GM18909 (cell line): ENCODE measurements around the gene SPI1.

ENCODE experiments used
- ATAC-seq: cut with Tn5 transposase; IDR thresholded peaks from one replicate; pipeline ENCODE4 v1.9.1; 2021; ENCODE audit warnings: mild to moderate bottlenecking; ENCODE audit not compliant: unreplicated experiment, poor library complexity

SPI1 gene

DNA sequence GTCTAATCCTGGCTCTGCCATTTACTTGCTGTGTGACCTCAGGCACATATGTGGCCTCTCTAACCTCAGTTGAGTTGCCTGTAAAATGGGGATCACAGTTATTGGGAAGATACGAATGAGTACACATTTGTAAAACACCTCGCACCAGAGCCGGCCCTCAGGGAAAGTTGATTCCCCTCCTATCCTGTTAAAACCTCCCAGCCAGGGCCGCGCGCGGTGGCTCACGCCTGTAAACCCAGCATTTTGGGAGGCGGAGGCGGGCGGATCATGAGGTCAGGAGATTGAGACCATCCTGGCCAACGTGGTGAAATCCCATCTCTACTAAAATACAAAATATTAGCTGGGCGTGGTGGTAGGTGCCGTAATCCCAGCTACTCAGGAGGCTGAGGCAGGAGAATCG, 18.0 kb downstream of the SPI1 start:
- ATAC-seq = no peak

DNA sequence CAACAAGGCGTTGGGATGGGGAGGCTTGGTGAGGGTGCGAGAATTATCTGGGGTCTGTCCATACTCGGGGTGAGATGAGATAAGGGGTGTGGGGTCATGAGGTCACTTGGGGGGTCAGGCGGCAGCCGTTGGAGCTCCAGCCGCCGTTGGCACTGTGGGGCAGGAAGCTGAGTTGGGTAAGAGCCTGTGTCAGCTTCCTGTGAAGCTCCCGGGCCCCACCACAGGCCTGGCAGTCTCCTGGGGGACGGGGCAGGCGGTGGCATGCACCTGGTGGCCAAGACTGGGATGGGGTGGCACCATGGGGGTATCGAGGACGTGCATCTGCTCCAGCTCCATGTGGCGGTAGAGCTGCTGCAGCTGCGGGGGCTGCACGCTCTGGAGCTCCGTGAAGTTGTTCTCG, 18.8 kb downstream of the SPI1 start:
- ATAC-seq = no peak

DNA sequence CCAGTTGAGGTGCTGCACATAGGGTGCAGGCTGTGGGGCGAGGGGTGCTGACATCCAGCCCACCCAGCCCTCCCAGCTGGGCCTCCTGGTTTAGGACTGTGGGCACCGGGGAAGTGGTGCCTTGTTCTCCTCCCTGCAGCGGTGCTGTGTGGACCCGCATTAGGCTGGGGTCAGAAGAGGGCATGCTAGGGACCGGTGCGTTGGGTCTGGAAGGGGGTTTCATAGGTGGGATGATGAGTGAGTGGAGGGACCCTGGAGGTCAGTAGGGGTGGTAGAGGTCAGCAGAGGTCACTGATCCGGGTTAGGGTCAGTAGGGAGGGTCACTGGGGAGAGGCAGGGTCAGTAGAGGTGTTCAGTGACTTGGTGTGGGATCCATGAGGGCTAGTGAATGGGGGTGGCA, 19.2 kb downstream of the SPI1 start:
- no peak for ATAC-seq

DNA sequence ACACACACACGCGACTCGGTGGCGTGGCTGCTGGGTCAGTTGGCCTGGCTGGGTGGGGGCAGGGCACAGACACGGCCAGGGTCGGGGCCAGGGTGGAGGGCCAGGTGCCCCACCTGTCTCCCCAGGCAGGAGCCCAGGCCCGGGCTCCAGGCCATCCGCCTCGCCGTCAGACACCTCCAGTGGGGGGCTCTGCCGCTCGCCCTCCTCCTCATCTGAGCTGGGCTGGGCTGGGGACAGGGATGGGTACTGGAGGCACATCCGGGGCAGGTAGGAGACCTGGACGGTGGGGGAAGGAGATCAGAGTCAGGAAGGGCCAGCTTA, 19.7 kb downstream of the SPI1 start:
- ATAC-seq = no peak

DNA sequence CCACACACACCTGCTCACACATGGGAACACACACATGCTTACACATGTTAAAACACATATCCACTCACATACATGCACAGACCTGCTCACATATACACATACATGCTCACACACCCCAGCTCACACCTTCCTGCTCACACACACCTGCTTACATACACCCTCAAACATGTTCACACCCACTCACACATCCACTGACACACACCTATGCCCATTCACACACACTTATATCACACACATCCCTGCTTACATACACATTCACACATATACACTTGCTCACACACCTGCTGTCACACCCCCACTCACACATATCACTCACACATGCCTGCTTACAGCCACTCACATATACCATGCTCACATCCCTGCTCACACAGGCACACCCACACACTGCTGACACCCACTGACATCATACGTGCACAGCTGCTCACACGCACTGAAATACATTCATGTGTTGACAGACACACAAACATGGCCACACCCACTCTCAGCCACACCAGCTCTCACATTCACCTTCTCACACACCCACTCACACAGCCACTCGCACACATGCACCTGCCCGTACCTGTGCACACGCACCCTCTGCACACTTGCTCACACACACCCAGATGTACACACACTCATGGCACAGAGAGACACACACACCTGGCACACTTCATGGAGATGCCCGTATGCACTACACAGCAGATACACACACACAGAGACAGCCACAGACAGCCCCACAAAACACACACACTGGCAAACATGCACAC, 20.2 kb downstream of the SPI1 start:
- no peak for ATAC-seq

DNA sequence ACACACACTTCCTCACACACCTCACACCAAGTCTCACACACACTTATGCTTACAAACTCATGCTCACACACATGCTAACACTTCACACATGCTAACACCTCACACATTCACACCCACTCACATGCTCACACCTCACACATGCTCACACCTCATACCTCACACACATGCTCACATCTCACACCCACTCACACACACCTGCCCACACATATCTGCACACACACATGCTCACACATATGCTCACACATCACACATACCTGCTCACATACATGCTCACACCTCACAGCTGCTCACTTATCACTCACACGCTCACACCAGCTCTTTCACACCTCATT, 21.4 kb downstream of the SPI1 start:
- no peak for ATAC-seq

DNA sequence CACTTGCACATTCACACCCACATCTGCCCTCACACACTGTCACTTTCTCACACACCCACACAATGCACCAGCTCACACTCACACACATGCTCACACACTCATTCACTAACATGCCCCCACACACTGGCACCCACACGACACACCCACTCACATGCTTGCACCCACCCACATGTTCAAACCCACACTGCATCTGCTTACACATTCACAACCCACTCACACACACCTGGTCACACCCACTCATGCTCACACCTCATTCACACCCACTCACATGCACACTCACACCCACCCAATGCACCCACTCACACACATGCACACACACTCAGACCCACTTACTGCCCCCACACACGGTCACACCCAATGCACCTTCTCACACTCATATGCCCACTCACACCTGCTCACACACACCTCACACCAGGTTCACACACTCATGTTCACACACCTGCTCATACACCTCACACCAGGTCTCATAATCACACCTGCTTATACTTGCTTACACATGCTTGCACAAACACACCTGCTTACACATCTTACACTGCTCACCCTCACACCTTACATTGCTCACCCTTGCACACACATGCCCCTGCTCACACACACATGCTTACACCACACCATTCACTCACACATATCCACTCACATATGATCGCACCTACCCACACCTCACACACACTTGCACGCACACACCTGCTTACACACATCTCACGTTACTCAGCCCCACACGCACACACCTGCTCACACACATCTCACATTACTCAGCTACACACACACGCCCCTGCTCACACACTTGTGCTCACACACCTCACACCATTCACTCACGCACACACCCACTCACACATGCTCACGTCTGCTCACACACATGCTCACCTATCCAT, 22.0 kb downstream of the SPI1 start:
- ATAC-seq = no peak

DNA sequence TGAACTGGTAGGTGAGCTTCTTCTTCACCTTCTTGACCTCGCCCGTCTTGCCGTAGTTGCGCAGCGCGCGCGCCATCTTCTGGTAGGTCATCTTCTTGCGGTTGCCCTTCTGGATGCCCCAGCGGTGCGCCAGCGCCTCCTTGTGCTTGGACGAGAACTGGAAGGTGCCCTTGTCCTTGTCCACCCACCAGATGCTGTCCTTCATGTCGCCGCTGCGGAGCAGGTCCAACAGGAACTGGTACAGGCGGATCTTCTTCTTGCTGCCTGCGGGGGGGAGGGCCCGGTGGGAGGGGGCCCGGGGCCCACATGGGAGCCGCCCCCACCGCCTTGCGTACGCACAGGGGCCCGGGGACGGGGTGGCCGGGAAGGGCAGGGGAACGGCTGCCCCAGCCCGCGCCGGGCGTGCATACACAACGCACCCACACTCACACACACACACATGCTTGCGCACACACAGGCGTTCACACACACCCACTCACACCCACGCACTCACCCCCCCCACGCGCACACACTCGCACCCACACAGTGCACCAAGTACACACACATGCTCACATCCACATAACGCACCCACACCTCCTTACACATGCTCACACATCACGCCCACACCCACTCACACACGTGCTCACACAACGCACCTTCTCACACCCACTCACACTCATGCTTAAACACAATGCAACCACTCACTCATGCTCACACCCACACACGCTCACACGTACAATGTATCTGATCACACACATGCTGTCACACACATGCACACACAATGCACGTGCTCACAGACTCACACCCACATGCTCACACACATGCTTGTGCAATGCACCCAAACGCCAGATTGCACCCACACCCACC, 22.8 kb downstream of the SPI1 start:
- ATAC-seq = no peak

DNA sequence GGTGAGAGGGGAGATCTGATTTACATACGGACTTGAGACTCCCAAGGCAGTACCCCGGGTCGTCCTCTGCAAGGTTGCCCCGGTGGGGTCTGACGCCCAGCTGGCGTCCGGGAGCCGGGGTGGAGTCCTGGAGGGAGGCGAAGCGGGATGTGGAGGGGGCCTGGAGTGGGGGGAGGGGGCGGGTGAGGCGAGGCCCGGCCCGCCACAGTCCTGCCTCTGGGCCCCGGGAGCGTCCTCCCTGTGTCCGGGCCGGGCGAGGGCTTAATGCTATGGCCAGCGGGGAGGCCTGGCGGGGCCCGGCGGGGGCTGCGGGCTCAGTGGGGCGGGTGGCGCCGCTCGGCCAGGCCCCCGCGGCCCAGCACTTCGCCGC, 23.4 kb downstream of the SPI1 start:
- no peak for ATAC-seq

DNA sequence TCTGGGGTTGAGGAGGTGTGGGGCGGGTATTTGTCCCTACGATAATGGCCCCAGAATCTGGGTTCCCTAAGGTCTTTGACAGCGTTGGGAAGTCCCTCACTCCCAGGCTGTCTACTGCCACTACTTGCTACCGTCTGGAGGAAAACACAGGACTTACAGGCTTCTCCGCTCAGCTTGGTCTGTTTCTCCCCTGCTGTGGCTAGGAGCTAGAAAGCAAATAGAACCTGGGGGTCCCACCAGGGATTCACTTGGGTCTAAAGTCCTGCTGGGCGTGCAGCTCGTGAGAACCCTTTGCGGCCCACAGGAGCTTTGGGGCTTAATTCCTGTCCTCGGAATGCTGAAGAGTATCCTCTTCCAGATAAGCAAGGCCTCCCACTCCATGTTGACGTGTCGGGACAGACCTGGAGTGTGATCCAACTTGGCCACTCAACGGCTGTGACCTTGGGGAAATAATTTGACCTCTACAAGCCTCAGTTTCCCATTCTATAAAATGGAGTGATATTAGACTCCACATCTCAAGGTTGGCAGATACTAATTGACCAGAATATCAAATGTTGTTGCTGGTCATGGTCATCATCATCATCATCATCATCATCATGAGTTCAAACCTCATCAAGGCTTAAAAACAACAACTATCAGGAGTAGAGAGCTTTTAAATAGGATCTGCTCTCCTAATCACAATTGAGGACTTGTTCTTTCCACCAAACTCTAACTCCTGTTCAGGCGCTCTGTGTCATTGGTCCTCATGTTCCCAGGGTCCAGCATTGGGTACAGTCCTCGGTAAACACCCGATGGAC, 24.2 kb downstream of the SPI1 start:
- ATAC-seq = no peak

DNA sequence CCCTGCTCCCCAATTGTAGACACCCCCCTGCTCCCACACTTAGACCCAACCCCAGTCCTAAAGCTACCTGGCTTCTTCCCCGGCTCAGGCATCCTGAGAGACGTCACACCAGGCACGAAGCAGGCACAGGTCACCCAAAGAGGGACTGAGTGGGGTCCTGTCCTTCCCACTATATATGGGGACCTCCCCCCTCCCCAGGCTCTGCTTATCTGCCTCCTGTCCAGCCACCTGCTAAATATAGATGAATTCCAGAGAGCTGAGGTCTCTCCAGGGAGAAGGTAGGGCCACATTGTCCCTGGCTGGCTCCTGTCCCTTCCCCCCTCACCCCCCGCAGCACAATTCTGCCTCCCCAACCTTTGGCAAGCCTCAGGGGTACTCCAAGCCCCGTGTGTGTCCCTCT, 25.8 kb downstream of the SPI1 start, which contains the start of gene MYBPC3:
TSS of gene MYBPC3 (minus strand) at position 147 of the 400 bp plus-strand sequence. CDS start at position 92, 55 bp downstream.
- ATAC-seq = no peak

DNA sequence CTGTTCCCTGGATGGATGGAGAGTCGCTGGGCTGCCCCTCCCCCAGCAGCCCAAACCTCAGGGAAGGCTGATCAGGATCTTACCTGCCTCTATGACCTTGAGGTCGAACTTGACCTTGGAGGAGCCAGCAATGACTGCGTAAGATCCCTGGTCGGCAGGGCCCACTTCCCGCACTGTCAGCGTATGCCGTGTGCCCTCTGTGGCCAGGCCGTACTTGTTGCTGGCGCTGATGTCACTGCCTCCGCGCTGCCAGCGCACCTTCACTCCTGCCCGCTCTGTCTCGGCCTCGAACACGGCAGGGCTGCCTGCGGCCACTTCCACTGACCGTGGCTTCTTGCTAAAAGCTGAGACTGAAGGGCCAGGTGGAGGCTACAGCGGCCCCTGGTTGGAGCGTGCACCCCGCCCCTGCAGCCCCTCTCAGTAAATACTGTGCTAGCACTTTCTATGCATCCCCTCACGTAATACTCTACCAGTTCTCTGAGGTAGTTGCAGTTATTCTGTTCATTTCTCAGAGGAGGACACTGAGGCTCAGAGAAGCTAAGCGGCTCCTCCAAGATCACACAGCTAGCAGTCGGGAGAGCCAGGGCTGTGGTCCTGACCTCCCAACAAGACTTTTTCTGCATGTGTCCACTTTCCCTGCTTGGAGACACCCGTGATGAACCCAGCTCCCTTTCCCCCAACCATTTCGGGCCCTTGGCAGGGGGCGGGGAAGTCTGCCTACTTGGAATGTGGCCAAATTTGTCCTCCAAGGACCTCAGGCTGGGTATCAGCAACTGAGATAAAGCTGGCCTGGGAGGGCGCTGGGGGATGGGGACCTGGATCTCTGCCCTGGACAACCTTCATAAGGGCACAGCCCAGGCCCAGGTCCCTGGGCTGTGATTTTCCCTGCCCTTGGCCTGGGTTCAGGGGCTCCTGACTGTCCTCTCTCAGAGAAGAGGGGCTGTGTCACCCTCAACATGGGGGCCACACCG, 26.9 kb downstream of the SPI1 start:
- no peak for ATAC-seq

DNA sequence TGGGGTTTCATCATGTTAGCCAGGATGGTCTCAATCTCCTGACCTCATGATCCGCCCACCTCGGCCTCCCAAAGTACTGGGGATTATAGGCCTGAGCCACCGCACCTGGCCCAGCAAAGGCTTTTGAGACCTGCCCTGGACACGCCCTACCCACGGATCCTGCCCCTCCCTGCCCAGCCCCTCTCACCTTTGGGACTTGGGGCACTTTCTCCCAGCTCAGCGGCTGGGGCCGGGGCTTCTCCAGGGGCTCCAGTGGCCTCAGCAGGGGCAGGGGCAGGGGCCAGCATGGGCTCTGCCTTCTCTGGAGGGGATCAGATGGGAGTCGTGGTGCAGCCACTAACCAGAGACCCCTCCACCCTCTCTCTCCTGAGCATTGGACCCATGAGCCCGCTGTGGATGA, 28.0 kb downstream of the SPI1 start:
- ATAC-seq = no peak

DNA sequence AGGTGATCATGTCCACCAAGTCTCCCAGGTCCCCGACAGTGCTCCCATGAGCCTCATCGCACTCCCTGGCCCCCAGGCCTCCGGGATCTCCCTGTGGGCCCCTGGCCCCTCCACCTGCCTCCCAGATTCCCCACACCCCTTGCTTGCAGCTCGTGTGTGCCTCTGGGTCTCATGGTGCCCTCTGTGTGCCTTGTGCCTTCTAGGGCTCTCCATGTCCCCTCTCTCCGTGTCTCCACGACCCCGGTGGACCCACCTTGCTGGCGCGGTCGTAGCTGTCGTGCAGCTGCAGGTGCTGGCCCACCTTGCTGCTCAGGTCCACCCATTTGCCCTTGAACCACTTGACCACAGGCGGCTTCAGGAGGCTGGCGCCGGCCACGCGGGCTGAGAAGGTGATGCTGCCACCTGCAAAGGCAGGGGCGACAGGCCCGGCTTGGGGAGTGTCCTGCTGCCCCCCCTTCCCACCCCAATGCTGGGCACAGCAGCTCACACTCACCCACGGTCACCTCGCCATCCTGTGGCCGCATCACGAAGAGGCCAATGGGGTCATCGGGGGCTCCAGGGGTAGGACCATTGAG, 28.7 kb downstream of the SPI1 start:
- ATAC-seq = no peak

DNA sequence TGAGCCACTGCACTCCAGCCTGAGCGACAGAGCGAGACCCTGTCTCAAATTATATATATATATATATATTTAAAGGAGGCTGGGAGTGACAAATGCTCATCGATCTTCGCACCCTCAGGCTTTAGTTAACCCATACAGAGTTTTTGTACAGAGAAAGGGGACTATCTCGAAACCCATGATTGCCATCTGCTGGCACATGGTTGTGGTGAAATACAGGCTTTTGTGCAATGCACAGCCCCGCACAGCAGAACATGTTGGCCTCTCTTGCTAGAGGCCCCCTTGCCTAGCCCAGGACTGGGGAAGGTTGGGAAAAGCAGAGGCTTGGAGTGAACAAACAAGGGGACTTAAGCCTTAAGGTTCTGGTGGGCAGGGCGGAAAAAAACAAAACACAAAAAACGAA, 29.5 kb downstream of the SPI1 start:
- no peak for ATAC-seq

DNA sequence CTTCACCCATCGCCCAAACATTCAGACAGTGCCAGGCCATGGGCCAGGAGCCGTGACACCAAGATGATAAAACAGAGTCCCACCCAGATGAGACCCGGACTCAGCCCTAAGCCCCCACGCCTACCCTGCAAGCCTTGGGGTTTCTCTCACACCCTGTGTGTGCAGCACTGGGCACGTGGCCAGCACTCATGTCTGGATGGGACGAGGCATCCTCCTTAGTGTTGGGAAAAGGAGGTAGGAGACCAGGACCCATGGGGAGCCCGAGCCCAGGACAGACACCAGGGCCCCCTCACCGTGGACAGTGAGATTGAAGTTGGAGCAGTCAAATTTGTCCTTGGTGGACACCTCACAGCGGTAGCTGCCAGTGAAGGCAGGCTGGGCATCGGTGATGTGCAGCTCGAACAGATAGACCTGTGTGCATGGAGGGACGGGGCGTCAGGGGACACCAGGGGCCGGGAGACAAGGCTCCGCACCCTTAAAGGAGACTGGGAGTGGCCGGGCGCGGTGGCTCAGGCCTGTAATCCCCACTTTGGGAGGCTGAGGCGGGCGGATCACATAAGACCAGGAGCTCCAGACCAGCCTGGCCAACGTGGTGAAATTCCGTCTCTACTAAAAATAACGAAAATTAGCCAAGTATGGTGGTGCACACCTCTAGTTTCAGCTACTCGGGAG, 30.1 kb downstream of the SPI1 start:
- ATAC-seq = no peak

DNA sequence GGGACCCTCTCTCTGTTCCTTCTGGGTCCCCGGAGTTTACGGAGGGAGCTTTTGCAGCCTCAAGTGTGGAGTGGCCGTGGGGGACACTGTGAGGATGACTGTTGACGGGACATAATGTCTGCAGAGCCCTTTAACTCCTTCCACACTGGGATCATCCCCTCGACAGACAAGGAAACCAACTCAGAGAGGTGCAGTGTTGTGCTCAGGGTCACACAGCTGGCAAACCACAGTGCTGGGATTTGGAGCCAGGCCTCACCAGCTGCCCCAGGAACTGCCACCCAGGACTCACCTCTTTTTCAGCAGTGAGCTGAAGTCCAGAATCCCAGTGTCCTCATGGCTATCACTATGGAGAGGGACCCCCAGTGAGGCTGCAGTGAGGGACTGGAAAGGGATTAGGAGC, 31.2 kb downstream of the SPI1 start:
- ATAC-seq = no peak

DNA sequence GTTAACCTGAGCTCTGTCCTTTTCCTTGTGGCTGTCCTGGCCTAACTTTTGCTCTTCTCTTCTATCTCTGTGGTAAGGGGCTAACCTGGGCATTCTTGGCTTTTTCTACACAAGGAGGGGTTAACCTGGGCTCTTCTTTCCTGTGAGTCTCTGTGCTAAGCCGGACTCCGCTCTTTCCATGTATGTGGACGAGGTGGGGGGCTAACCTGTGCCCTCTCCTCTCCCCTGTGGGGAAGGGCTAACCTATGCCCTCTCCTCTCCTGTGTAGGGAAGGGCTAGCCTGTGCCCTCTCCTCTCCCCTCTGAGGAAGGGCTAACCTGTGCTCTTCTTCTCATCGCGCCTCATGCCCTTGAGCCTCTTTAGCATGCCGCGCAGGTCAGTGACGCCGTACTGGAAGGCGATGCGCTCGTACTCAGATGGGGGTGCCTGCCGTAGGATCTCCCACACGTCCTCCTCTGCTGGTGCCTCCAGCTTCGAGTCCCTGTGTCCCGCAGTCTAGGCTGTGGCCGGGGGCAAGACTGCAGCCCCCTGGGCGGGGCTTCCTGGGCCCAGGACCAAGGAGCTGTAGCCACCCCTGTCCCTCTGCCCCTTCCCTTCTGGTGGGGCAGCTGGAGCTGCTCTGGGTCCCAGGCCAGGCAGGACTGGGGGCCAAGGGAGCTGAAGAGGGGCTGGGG, 32.3 kb downstream of the SPI1 start:
- ATAC-seq = no peak
